ENCODE data around the gene OR56B1.

- TF ChIP-seq POLR2A (IDR thresholded peaks at IDR 0.05) (no peak), CTCF (IDR thresholded peaks at IDR 0.05) (no peak)
These were observed 9.9 kb upstream of the OR56B1 start for GRCh38 chr11:5726351-5726750.
